Activated T-helper 9 cell treated with anti-CD3 and anti-CD28 coated beads, Interleukin-2, amount 50 U/mL, for 16 hours (primary cell): ENCODE data around the gene LIMK2.
A peak's percentile ranks its signal among the peaks of the same experiment; 100 is the strongest.
"Not testable (repeated sequence)": the region's sequence is repeated elsewhere in the genome, so short reads cannot be mapped to it uniquely, and the experiment has no call there.

Experiments used
- DNase-seq: peaks from one replicate; pipeline ENCODE4 v3.0.0-alpha.2; 2020; ENCODE audit warnings: low read depth

LIMK2 gene

DNA sequence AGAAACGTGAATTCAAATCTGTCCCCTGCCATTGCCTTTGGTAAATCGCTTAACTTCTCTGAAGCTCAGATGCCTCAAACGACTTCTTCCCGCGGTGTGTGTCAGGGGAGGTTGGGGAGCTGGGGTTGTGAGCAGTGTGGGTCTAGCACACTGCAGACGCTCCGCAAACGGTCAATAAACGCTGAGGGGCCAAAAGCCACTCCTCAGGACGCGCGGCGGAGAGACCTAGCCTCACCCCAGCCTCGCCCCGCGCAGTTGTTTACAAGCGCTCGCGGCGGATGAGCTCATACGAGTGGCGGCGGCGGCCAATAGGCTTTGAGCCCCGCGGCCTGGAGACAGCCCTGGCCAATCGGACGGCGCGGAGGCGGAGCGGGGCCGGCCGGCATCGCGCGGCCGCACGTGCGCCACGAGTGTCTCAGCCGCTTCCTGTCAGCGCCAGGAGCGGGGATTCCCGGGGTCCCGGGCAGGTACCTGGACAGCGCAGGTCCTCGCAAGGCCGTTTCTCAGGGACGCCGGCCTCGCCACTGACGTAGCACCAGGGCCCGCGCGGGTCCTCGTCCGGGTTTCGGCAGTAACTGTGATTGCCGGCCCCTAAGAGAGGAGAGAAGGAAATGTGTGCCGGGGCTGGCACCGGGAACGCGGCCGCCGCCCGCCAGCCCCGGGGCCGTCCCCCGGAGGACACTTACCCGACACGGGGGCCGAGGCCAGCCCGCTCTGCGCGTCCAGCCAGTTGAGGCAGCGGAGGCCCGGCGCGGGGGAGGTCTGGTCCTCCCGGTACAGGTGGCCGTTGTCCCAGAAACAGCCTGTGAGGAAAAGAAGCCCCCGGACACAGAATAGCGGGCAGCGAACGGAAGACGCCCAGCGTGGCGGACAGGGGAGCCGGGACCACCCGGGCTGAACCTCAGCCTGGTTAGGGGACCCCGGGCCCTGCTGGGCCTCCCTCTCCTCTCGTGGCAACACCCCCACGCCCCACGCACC lies 78.7 kb downstream of the LIMK2 start:
- peak; percentile 93 for DNase-seq

DNA sequence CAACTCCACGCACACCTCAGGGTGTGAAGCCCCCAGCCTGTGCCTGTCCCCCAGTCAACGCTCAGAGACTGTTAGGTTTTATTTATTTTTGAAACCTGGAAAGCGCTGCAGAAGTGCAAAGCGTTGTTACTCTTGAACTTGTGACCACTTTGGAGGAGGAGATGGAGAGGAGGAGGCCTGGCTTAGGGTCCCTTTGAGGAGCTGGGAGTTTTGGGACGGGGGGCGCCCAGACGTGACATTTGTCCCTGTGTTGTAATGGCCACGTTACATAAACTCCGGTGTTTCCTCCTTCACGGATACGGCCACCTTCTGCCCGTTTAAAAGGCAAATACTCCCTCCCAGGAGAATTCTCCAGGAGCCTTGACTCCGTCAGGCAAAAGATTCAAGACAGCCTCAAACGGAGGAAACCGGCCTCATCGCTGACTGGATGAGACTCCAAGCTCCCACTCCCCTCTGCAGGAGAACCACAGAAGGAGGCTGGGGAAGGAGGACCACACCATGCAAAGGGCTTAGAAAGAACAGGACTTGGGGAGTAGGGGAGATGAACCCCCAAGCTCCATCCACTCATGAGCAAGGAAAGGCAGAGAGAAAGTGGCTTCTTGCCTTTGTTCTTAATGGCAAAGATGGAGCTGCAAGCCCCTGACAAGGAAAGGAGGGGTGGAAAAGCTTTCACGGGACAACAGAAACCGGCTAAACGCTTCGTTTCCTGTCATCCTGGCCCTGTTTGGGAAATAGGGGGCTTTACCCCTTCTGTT lies 79.6 kb downstream of the LIMK2 start:
- no peak for DNase-seq

DNA sequence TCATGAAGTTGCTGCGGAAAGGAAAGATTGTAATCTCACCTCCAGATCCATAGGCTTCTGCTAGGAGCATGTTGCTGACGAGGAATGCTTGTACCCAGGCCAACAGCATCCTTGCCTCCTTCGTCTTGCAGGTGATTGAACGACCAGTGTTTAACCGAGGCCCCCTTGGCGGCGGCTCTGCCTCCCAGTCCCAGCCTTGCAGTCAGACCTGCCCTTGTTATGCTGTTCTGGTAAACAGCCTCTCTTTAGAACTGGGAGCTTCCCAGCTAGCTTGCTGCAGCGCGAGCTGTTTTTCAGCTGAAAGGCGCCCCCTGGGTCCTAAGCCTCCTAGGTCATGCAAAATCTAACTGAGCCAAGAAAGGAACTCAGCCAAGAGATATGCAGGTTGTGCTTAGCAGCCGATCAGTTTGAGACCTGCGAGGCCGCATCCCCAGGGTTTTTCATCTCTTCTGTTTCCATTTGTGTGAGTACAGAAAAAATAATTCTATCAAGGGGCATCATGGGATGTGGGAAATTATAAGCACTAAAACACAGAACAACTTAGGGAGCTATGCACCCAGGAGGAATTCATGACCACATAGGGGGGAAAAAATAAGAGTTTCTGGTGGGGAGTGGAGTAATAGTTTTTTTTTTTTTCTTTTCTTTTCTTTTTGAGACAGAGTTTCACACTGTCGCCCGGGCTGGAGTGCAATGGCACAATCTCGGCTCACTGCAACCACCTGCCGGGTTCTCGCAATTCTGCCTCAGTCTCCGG lies 80.3 kb downstream of the LIMK2 start, which contains the start of gene PIK3IP1:
Gene PIK3IP1 (minus strand): TSS at position 253 of the 754 bp plus-strand sequence. CDS start 144 bp downstream, at position 109.
- peak; percentile 69 for DNase-seq

DNA sequence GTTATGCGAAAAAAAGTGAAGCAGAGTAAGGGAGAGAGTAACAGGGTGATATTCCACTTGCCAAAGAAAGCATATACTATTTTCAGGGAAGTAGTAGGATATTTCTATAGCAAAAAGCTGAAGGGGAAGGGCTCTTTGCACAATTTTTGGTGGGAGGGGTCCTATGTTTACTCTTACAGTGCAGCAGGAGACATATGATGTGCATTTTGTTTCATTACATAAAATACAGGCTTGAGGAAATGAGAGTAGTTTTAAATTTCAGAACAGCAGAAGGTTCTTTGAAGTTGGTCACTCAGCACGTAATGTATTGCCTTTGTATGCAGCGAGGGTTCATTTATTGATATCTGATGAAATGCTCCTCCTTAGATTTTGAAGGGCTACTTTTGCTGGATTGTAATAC lies 83.3 kb downstream of the LIMK2 start:
- DNase-seq, result no peak

DNA sequence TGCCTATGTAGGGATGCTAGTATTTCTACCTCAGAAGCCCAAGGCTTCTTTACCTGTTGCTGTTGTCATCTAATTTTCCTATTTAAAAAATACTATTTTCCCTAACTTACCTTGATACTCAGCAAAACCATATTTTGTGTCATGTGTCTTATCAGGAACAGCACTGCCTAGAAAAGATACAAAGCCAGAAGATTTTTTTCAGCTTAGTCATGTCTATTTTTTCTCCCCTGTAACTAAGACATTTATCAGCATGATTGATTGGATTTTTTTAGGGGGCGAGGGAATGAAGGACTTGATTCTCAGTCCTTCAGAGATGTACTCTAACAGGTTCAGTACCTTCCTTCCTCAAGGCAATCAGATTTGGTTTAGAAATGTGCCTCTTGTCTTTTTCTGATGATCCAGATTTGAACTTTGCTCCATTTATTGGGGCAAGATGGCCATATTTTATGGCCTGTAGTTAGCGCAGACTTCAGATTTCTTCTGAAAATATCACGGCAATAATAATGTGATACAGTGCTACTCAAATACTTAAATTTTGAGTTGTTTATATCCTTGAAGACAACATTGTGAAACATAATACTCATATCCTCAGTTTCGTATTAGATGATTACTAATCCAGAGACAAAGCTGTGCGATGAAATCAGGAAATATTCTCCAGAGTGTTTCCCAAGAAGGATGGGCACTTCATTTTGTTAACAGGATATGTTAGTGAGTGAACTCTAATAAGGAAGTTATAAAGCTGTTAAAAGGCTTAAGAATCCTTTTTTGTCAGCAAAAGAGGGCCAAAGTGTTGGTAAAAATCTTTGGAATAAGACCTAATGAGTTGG lies 83.9 kb downstream of the LIMK2 start:
- no peak for DNase-seq

DNA sequence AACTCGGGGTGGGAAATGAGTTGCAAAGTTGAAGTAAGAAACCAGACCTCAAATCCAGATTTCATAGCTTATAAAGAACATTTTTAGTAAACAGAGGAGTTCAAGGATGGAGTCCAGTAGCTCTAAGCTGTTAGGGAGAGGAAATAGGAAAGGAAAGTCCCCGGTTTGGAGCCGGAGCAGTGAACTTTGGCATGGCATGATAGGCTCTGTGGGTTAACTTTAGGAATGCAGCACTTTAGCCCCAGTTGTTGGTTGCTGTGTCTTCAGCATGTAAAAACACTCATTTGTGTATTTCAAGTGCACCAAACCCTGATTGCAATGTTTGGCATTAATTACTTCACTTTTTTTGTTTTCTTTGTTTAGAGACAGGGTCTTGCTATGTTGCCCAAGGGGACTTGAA lies 88.8 kb downstream of the LIMK2 start:
- no peak for DNase-seq

DNA sequence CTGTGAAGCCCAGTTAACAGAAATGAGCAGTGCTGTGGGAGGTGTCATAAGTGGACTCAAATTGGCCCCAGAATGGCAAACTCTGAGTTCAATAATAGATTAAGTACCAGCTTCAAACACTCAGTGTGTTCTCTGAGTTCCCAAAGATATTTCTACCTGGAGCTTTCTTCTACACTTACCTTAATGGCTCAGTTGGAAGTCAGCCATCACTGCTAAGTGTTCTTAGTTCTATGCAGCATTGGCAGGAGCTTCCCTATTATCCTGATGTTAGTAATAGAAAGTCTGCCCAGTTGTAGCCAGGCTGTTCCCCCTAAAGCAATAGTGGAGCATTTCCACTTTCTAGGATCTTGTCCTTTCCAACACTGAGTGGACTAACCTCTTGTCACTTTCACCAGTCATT lies 89.9 kb downstream of the LIMK2 start:
- DNase-seq, result no peak

DNA sequence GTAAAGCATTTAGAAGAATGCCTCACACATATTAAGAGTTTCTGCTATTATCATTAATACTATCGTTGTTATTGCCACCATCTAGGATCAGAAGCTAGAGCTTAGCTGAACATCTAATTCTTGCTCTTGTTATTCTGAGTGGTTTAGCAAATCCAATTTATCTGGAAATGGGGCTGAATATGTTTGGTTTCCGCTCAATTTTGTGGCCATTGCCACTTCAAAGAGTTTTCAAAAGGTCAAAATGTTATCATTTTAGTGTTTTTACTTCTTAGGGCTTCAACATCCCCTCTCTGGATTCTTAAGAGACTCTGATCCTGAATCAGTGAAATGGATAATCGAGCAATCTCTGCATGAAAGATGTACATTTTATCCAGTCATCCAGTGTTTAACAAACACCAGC lies 90.4 kb downstream of the LIMK2 start:
- DNase-seq, result no peak

DNA sequence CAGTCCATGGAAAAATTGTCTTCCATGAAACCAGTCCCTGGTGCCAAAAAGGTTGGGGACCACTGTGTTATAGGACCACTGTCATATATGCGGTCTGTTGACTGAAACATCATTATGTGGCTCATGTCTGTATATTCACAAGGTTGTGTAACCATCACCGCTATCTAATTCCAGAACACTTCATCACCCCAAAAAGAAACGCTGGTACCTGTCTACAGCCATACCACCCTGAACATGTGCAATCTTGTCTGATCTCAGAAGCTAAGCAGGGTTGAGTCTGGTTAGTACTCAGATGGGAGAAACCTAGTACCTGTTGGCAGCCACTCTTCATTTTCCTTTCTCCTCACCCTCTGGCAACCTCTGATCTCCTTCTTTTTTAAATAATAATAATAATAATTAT lies 93.1 kb downstream of the LIMK2 start:
- DNase-seq, result no peak

DNA sequence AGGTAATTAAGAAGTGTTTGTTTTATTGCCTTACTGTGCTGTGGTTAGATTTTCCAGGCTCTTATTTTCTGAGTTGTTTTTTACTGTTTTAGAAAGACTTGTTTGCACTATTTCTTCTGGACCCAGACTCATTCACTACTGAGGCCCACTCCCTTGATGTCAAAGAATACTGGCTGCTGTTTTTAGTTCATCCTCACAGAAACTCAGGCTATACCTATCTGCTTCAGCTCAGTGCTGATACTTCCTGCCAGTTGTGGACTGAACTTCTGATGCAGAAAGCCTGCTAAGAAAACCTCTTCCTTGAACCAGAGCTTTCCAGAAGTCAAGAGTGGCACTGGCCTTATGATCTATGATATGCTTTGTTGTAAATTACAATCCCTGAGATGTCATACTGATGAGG lies 96.1 kb downstream of the LIMK2 start:
- DNase-seq, result no peak

DNA sequence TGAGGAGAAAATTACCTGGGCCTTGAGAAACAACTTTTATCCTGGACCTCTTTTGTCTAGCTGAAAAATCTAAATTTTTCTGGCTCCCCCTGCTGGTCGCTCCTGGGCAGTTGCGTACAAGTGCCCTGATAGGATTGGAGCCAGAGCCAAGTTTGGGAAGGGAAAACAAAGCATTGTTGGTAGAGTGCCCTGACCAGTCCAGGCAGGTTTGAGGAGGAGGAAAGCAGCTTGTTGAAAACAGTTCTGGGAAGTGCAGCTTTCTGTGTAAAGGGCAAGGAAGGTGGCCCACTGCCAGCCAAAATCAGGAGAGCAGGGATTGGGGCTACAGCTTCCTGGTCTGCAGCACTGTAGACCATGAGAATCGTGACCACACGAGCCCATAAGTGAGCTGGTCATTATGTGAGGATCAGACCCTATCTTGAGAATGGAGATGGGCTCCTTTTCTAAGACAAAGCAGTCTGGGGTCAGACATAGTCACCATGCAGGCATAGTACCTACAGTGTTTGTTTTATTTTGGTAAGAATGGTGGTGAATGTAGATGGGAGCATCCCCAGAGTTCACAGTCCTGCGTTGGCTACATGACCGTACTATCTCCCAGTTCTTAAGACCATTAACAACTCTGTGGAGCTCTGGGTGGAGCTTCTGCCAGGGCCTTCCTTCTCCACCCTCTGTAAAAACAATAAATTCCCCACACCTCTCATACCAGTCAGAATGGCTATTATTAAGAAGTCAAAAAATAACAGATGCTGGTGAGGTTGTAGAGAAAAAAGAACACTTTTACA lies 101.5 kb downstream of the LIMK2 start:
- DNase-seq, result peak; percentile 33

DNA sequence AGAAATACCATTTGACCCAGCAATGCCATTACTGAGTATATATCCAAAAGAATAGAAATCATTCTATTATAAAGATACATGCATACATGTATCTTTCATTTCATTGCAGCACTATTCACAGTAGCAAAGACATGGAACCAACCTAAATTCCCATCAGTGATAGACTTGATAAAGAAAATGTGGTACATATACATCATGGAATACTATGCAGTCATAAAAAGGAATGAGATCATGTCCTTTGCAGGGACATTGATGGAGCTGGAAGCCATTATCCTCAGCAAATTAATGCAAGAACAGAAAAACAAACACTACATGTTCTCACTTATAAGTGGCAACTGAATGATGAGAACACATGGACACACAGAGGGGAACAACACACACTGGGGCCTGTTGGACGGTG lies 102.1 kb downstream of the LIMK2 start:
- DNase-seq, result not testable (repeated sequence)

DNA sequence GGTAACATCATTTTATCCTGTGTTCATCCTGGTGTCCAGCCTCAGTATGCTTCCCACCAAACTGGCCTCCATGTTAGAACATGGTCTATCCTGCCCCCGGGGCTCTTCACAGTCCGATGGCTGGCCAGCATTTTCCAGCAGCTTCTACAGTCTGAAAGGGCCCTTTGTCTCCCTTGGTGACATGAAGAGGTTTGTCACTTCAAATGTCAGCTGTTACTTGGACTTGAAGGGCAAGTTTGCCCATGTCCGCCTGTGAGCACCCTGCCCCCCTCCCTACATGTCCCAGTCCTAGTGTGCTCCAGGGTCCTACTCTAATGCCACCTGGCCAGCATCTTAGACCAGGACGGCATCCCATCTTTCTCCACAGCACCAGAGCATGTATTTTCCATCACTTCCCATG lies 109.3 kb downstream of the LIMK2 start:
- no peak for DNase-seq

DNA sequence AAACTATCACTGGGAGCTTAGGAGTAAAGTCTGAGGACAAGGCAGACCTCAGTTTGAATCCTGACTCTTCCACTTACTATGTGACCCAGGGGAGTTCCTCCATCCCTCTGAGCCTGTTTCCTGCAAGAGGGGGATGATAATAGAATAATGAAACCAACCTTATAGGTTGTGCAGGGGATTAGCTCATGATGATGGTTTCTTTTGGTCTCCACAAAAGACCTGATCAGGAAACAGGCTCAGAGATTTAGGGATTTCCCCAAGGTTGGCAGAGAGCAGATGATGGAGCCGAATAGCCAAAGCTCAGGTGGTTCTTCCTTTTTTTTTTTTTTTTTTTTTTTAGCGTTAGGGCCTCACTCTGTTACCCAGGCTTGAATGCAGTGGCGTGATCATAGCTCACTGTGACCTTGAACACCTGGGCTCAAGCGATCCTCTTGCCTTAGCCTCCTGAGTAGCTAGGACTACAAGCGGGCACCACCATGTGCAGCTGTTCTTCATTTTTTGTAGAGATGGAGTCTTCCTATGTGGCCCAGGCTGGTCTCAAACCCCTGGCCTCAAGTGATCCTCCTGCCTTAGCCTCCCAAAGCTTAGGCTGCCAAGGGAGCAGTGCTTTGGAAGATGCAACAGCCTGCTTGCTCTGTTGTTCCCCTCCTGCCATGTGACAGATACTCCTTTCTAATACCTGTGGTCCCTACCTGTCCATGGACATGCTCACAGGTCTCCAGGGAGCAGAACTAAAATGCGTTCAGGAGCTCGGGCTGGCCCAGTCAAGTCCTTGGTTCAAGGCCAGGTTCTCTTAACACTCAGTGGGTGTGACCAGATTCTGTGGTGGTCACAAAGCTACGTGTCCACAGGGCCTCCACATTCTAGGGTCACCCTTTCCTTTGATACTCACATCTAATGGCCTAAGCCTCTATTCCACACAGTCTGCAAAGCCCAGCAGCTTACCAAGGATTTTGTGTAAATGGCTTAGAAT lies 111.8 kb downstream of the LIMK2 start:
- DNase-seq, result no peak

DNA sequence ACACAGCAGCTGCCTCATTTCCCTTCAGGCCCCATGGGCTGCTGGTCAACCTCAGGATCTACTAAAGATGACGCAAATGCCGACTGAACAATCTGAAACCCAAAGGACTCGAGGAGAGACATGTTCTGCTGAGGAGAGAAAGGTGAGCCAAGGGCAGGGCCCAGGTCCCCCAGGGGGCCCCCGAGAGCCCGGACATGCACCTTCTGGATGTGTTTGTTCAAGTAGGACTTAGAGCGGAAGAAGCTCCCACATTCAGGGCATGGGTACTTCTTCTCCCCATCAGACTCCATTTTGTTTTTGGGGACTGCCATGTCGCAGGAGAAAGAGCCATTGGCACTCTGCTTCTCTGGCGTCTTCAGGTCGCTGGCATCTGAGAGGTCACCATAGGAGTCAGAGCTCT lies 114.8 kb downstream of the LIMK2 start:
- DNase-seq, result no peak

DNA sequence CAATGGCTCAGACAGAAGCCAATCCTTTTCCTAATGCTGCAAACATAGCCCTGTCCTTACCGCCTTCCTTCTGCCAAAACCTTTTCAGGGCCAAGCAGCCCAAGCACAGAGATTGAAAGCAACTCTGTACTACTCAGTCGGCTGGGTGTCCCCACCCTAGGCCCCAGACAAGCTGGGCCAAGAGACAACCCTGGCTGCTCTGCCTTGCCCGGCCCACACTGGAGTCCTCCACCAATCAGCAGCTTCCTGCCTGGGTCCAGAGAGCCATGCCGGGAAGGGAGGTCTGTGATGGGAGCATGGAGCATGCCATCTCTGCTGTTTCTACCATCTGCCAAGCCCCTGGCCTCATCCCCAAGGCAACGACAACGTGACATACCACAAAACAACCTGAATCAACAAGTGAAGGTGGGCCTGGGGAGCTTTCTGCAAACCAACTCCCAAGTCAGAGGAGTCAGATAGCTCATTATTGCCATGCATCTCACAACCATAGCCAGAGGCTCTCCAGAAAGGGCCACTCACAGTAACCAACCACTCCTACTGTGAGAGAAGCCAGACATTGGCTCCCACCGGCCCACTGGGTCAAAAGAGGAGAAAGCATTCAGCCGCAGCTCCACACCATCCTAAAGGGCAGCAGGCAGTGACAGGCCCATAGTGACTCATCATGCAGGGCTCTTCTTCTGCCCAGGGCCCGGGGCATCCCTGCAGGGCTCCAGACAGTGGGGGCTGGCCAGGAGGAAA lies 115.9 kb downstream of the LIMK2 start:
- no peak for DNase-seq

DNA sequence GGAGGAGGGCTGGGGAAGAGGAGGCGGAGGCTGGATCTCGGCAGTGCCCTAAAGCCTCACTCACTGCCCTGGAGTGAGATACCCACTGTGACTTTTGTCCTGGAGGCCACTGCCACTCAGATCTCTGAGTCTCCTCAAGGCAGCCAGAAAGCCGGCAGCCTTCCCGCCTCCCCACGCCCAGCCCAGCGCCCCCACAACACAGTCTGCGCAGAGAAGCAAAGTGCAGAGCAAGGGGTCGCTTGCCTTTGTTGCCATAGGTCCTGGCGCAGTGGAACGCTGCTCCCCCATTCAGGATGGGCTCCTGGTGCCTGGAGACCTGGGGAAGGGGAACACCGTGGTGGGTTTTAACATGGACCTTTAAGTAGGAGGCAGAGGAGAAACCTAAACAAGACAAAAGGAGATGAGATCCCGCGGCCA lies 116.5 kb downstream of the LIMK2 start:
- DNase-seq, result no peak

DNA sequence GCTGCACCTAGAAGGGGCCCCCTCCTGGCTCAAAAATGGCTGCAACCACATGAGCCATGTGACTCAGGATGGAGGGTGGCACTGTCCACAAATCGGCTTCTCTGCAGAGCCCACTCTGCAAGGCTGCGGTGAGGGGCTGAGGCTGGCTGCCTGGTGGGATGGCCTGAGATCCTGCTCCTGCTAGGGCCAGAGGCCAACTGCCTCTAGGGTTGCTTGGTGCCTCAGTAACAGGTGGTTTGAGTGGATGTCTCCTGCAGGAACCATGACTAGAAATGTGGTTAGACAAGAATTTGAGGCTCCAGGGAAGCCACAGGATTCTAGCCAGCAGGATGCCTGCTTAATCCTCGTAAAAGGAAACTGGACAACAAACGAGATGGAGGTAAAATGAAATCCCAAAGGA lies 116.9 kb downstream of the LIMK2 start:
- no peak for DNase-seq
